HL-60 (cell line): ENCODE results near the gene TRAPPC2.

Experiments
- POLR2AphosphoS5 ChIP-seq: IDR thresholded peaks from 2 replicates; pipeline ENCODE4 v1.6.1; 2012; ENCODE audit warnings: low read depth
- TF ChIP-seq, protein P1 (sequence below): IDR thresholded peaks from one replicate; pipeline ENCODE4 v1.5.1; 2011; ENCODE audit warnings: low read length, control low read depth, inconsistent platforms; ENCODE audit not compliant: insufficient read depth

DNA sequence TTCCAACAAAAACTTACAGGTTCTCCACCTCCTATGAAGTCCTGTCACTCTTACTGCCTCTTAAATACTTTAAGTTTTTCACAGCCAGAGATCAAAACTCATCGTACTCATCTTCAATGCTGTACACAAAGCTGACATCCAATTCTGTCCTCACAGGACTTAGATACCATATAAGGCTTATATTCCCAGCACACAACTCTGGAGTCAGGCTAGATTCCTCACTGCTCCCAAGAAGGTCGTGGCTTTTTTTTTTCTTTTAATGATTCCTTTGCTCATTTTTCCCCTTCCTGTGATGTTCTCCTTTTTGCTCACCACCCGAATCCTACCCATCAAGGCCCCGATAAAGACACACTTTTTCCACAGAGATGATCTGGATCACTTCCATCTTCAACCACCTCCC, 914 bp downstream of the TRAPPC2 start:
- TF ChIP-seq, protein P1, sequence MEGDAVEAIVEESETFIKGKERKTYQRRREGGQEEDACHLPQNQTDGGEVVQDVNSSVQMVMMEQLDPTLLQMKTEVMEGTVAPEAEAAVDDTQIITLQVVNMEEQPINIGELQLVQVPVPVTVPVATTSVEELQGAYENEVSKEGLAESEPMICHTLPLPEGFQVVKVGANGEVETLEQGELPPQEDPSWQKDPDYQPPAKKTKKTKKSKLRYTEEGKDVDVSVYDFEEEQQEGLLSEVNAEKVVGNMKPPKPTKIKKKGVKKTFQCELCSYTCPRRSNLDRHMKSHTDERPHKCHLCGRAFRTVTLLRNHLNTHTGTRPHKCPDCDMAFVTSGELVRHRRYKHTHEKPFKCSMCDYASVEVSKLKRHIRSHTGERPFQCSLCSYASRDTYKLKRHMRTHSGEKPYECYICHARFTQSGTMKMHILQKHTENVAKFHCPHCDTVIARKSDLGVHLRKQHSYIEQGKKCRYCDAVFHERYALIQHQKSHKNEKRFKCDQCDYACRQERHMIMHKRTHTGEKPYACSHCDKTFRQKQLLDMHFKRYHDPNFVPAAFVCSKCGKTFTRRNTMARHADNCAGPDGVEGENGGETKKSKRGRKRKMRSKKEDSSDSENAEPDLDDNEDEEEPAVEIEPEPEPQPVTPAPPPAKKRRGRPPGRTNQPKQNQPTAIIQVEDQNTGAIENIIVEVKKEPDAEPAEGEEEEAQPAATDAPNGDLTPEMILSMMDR: no peak
- TF ChIP-seq POLR2AphosphoS5: no peak
